Transverse colon (tissue), 4 donors: Measurements from ENCODE around the gene APOD.

Experiments used
- CTCF ChIP-seq, 5 experiments: fragments of 200-600 bp in 3 of 5; fragments of 450-650 bp in 2 of 5; sonication (generic) in 3 of 5; IDR thresholded peaks; 1 replicate in 2 of 5; 2 replicates in 3 of 5; pipeline ENCODE4 v1.5.1; 2016 to 2017; ENCODE audit warnings: antibody characterized with exemption in 5 of 5, inconsistent platforms in 3 of 5, mild to moderate bottlenecking in 2 of 5, moderate library complexity in 1 of 5
- EP300 ChIP-seq: sonication (generic); formaldehyde crosslinking; IDR thresholded peaks from one replicate; pipeline ENCODE4 v1.6.1; 2017; ENCODE audit warnings: antibody characterized with exemption, low read depth
- POLR2A ChIP-seq: fragments of 450-650 bp; IDR thresholded peaks from one replicate; pipeline ENCODE4 v1.6.1; 2016; ENCODE audit warnings: antibody characterized with exemption, mild to moderate bottlenecking, moderate library complexity
- POLR2AphosphoS5 ChIP-seq, 3 donors: sonication (generic); formaldehyde crosslinking; IDR thresholded peaks; one replicate each; pipeline ENCODE4 v1.6.1; 2016; ENCODE audit warnings: antibody characterized with exemption in 3 of 3

- TF ChIP-seq CTCF (IDR thresholded peaks at IDR 0.05) (no peak), POLR2AphosphoS5 (IDR thresholded peaks at IDR 0.05) (no peak), EP300 (no peak), POLR2A (no peak)
Observed at GRCh38 chr3:195580744-195581443, 2.8 kb downstream of the APOD start.
